Amniotic epithelial cell (primary cell): ENCODE results near the gene RHEB.

Experiments used
- DNase-seq: peaks from one replicate; pipeline ENCODE4 v3.0.0-alpha.2; 2010; ENCODE audit warnings: low read depth

Gene RHEB

GRCh38 chr7:151503902-151504714 is 15.6 kb downstream of the RHEB start:
- peak; percentile 98 for DNase-seq

- DNase-seq = no peak
Measured at GRCh38 chr7:151501676-151502075, 18.0 kb downstream of the RHEB start.

GRCh38 chr7:151498495-151498894 is 21.2 kb downstream of the RHEB start:
- DNase-seq = no peak

- no peak for DNase-seq
Measured at GRCh38 chr7:151497306-151497871, 22.3 kb downstream of the RHEB start.

- no peak for DNase-seq
Measured at GRCh38 chr7:151495360-151495759, 24.3 kb downstream of the RHEB start.

GRCh38 chr7:151494298-151495284 is 25.1 kb downstream of the RHEB start:
- DNase-seq = no peak

- DNase-seq = no peak
Measured at GRCh38 chr7:151493083-151493482, 26.6 kb downstream of the RHEB start.

- DNase-seq = peak; percentile 93
Measured at GRCh38 chr7:151491859-151492258, 27.8 kb downstream of the RHEB start.

- no peak for DNase-seq
Measured at GRCh38 chr7:151490456-151491105, 29.1 kb downstream of the RHEB start.

GRCh38 chr7:151489498-151489897 is 30.2 kb downstream of the RHEB start:
- DNase-seq = no peak

GRCh38 chr7:151488096-151488495 is 31.6 kb downstream of the RHEB start:
- no peak for DNase-seq

GRCh38 chr7:151487228-151487627 is 32.5 kb downstream of the RHEB start:
- DNase-seq = no peak

GRCh38 chr7:151486074-151486473 is 33.6 kb downstream of the RHEB start:
- no peak for DNase-seq

- DNase-seq = peak; percentile 80
Measured at GRCh38 chr7:151484971-151485707, 34.6 kb downstream of the RHEB start.

GRCh38 chr7:151483711-151483983 is 36.0 kb downstream of the RHEB start:
- no peak for DNase-seq

- DNase-seq = no peak
Measured at GRCh38 chr7:151482883-151483710, 36.6 kb downstream of the RHEB start.

- no peak for DNase-seq
Measured at GRCh38 chr7:151481650-151482505, 37.8 kb downstream of the RHEB start.

GRCh38 chr7:151477867-151478266 is 41.8 kb downstream of the RHEB start:
- no peak for DNase-seq

- DNase-seq = no peak
Measured at GRCh38 chr7:151472644-151473380, 46.9 kb downstream of the RHEB start.
